Heart left ventricle (tissue), 13 donors: ENCODE results near the gene CALR3.

ENCODE experiments used
- POLR2A ChIP-seq, 2 donors: fragments of 450-650 bp; IDR thresholded peaks; one replicate each; pipeline ENCODE4 v1.6.1; 2017; ENCODE audit warnings: antibody characterized with exemption in 2 of 2, mild to moderate bottlenecking in 2 of 2, moderate library complexity in 2 of 2
- TF ChIP-seq, protein P1 (sequence below), 12 donors: fragments of 200-600 bp; sonication (generic) in 4 of 12; IDR thresholded peaks; one replicate each; pipeline versions ENCODE4 v1.5.0 to v1.8.0; 2018 to 2022; ENCODE audit warnings: antibody characterized with exemption in 12 of 12, mild to moderate bottlenecking in 5 of 12
- donor health status: ischemic (EF 13 %, LVEDD 7.1; RV severe dilation, severe dysfunction).
- donor health status: DM: no; HTN: yes; CAD: no.
- donor health status: DM: no; HTN: no; CAD: no.
- donor health status: ischemic (EF 25% LVEDD 6.9; RV normal size, moderate dysfunction).
- donor health status: ischemic (EF 25% LVEDD 5.7; RV mildly dilated, moderate dysfunction).
- donor health status: ischemic (EF 35%, LVEDD 5.7; RV mildly dilated, moderate dysfunction).
- donor health status: nonischemic (EF 11% LVEDD 7.7; RV severe dilation, severe dysfunction).
- donor health status: DM: yes; HTN: yes; CAD: no.
- donor health status: PGD.
- donor health status: ischemic (EF 29% LVEDD 5.4; RV normal size, mild dysfunction).
- donor health status: nonischemic (EF 23%, LVEDD 6.1; RV moderate dilation, normal function).

DNA sequence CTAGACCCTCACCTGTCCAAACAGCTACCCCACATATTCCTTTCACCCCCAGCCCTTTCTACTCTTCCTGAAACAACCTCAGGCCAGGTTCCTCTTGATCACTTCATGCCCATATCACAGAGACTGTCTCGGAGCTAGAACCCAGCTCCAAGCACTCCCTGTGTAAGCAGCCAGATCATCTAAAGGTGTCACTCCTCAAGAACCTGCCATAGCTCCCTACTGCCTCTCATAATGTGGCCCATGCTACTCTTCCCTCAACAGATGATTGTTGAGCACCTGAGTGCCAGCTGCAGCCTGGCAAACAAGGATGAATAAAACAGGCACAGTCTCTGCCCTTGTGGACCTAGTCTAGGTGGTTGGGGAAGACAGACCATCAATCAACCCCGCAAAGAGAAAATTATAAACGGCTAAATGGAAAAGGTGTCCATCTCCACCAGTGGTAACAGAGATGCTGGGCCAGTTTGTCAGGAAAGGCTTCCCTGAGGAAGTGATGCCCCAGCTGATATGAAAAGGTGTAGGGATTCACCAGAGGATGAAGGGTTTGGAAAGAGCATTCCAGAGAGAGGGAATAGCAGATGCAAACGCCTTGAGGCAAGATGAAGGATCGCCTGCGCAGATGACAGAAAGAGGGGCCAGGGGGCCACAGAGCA lies 32.5 kb downstream of the CALR3 start:
- TF ChIP-seq, protein P1, sequence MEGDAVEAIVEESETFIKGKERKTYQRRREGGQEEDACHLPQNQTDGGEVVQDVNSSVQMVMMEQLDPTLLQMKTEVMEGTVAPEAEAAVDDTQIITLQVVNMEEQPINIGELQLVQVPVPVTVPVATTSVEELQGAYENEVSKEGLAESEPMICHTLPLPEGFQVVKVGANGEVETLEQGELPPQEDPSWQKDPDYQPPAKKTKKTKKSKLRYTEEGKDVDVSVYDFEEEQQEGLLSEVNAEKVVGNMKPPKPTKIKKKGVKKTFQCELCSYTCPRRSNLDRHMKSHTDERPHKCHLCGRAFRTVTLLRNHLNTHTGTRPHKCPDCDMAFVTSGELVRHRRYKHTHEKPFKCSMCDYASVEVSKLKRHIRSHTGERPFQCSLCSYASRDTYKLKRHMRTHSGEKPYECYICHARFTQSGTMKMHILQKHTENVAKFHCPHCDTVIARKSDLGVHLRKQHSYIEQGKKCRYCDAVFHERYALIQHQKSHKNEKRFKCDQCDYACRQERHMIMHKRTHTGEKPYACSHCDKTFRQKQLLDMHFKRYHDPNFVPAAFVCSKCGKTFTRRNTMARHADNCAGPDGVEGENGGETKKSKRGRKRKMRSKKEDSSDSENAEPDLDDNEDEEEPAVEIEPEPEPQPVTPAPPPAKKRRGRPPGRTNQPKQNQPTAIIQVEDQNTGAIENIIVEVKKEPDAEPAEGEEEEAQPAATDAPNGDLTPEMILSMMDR (IDR thresholded peaks at IDR 0.05): no peak
- TF ChIP-seq POLR2A (IDR thresholded peaks at IDR 0.05): no peak
